Lower leg skin (tissue), 4 donors: ENCODE results near the gene ADGRL3. TPM values are rescaled to one million over a fixed set of nuclear protein-coding genes. Genes with fewer than 3 reads are reported as not detected.

Experiments
- DNase-seq, 2 donors: peaks; one replicate each; pipeline ENCODE4 v3.0.0-alpha.2; 2019; ENCODE audit warnings: low spot score in 2 of 2
- H3K4me3 ChIP-seq: fragments of 200-600 bp; sonication (generic); 2 replicates; pipeline ENCODE4 v1.5.1; 2017; ENCODE audit warnings: mild to moderate bottlenecking, low read depth; ENCODE audit not compliant: poor library complexity, severe bottlenecking
- POLR2A ChIP-seq, 2 donors: fragments of 450-650 bp; IDR thresholded peaks; one replicate each; pipeline ENCODE4 v1.6.1; 2016 to 2017; ENCODE audit warnings: antibody characterized with exemption in 2 of 2, mild to moderate bottlenecking in 1 of 2, moderate library complexity in 1 of 2
- WGBS, 2 donors: methylation state at CpG; one replicate each; pipeline ENCODE4 v1.1.5; 2018; 5-methylcytosine and 5-hydroxymethylcytosine counted together
- intact Hi-C: fragments of 100-400 bp; cut with DNase I; formaldehyde crosslinking; loops from one replicate; pipeline ENCODE4 v1.15.0; 2023; ENCODE audit warnings: low total_unique reads
- total RNA-seq, 4 donors: library from RNA; depleted of rRNA; stranded (reverse); fragments of >200 nt; gene quantifications; one replicate each; pipeline ENCODE4 v1.1.0, GENCODE V29; 2016
- TF ChIP-seq, protein P1 (sequence below), 3 donors: fragments of 450-650 bp; IDR thresholded peaks; one replicate each; pipeline ENCODE4 v1.5.1; 2016; ENCODE audit warnings: antibody characterized with exemption in 3 of 3, mild to moderate bottlenecking in 3 of 3, moderate library complexity in 2 of 3

The ADGRL3 gene
- total RNA-seq, 4 donors from 2014 or later, result 1.8 to 21.2 (median 8.2) TPM

GRCh38 chr4:61580721-61581377 is 380.7 kb downstream of the ADGRL3 start:
- intact Hi-C loops, result no loop called here
- H3K4me3 ChIP-seq, result no peak overlapping the region
- no peak for DNase-seq
- TF ChIP-seq, protein P1, sequence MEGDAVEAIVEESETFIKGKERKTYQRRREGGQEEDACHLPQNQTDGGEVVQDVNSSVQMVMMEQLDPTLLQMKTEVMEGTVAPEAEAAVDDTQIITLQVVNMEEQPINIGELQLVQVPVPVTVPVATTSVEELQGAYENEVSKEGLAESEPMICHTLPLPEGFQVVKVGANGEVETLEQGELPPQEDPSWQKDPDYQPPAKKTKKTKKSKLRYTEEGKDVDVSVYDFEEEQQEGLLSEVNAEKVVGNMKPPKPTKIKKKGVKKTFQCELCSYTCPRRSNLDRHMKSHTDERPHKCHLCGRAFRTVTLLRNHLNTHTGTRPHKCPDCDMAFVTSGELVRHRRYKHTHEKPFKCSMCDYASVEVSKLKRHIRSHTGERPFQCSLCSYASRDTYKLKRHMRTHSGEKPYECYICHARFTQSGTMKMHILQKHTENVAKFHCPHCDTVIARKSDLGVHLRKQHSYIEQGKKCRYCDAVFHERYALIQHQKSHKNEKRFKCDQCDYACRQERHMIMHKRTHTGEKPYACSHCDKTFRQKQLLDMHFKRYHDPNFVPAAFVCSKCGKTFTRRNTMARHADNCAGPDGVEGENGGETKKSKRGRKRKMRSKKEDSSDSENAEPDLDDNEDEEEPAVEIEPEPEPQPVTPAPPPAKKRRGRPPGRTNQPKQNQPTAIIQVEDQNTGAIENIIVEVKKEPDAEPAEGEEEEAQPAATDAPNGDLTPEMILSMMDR (IDR thresholded peaks at IDR 0.05), result no peak
- no peak for TF ChIP-seq POLR2A (IDR thresholded peaks at IDR 0.05)
- WGBS, 2 donors, result 75 to 77% methylated on average over 5 of the region's 5 CpGs

DNA sequence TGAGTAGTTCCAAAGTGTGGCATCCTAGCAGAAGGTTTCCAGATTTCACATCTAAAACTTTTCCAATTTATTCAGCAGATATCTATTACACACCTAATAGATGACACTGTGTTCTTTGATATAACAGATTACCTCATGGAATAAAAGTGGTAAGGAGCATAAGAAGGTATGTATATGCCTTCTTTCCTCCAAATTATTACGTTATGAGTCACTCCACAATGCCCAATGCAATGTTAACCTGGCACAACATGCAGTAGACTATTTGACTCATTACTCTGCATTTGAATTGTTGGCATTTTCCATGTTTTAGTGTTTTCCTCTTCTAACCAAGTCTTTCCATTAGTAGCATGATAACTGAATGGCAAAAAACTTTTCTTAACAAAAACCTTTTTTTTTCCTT is 383.6 kb downstream of the ADGRL3 start:
- intact Hi-C loops, result no loop called here
- 59 to 71% methylated on average over 1 of the region's 1 CpG for WGBS, 2 donors
- TF ChIP-seq POLR2A (IDR thresholded peaks at IDR 0.05), result no peak
- TF ChIP-seq, protein P1 (IDR thresholded peaks at IDR 0.05), result no peak
- DNase-seq, result no peak
- no peak overlapping the region for H3K4me3 ChIP-seq

DNA sequence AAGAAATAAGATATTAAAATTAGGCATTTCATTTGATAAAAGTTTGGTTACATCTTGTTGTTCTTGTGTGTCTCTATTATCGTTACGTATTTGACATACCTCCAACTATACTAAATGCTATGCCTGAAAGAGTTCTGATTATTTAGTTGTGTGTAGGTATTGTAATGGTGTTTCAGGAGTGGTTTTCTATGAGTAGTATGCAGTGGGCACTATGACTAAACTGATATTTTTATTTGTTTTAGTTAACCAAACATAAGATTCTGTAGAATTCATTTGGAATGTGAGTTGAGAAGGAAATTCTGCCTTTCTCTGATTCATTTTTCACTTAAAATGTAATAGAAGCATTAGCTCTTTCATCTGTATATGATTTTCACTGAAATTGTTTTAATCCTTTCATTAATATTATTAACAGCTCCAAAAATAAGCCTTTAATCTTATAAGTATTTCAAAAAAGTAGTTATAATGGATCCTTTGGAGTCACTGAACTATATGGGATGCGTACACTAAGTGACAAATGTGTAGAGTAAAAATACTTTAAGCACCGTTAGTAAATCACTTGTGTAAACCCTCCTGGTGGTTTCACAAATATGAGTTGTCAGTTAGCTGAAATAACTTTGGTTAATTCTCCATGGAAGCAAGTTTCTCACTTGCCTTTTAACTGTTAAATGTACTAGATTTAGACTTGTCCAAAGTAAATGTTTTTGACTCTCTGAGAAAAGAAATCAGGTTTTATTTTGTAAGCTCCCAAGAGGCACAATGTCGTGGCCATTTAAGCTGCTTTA is 388.7 kb downstream of the ADGRL3 start:
- TF ChIP-seq, protein P1 (IDR thresholded peaks at IDR 0.05), result no peak
- DNase-seq, result no peak
- intact Hi-C loops, result no loop called here
- WGBS, 2 donors, result 90 to 91% methylated on average over 5 of the region's 5 CpGs
- no peak overlapping the region for H3K4me3 ChIP-seq

DNA sequence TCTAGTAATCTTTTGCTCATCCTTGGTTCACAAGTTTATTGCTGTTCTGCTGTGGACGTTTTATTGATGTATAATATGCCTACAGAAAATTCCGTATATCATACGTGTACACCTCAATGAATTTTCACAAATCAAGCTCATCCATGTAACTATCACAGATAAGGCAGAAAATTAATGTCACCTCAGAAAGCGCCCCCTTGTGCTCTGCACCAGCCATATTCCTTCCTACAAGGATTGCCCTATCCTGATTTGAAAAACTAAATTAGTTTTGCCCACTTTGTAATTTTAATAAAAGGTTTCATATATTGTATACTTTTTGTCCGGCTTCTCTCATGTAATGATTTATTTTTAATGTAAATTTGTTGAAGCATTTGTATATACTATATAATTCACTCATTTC is 390.8 kb downstream of the ADGRL3 start:
- no peak for DNase-seq
- WGBS, 2 donors, result 88 to 90% methylated on average over 5 of the region's 5 CpGs
- no peak overlapping the region for H3K4me3 ChIP-seq
- intact Hi-C loops, result no loop called here
- no peak for TF ChIP-seq POLR2A (IDR thresholded peaks at IDR 0.05)
- TF ChIP-seq, protein P1 (IDR thresholded peaks at IDR 0.05), result no peak

GRCh38 chr4:61596606-61597340 is 396.6 kb downstream of the ADGRL3 start:
- intact Hi-C loops, result no loop called here
- no peak for DNase-seq
- no peak overlapping the region for H3K4me3 ChIP-seq
- no peak for TF ChIP-seq POLR2A (IDR thresholded peaks at IDR 0.05)
- TF ChIP-seq, protein P1 (IDR thresholded peaks at IDR 0.05), result no peak
- 63 to 75% methylated on average over 5 of the region's 5 CpGs for WGBS, 2 donors
